ENCODE results near the gene IL1R1.

Gene IL1R1

GRCh38 chr2:102209474-102209873, 66.9 kb downstream of the IL1R1 start:
- DNase-seq, result no peak

- no peak for DNase-seq
Observed at GRCh38 chr2:102217032-102217431, 74.5 kb downstream of the IL1R1 start.

GRCh38 chr2:102224824-102225739, 82.5 kb downstream of the IL1R1 start:
- DNase-seq, result no peak

- DNase-seq, result no peak
Observed at GRCh38 chr2:102226171-102226570, 83.6 kb downstream of the IL1R1 start.

GRCh38 chr2:102226612-102227391, 84.3 kb downstream of the IL1R1 start:
- no peak for DNase-seq

GRCh38 chr2:102229141-102229769, 86.7 kb downstream of the IL1R1 start:
- DNase-seq, result no peak
